GM18499 (cell line): Measurements from ENCODE around the gene NFATC2IP.
A peak's percentile ranks its signal among the peaks of the same experiment; 100 is the strongest.

Experiments
- ATAC-seq: cut with Tn5 transposase; IDR thresholded peaks from one replicate; pipeline ENCODE4 v1.9.1; 2021; ENCODE audit warnings: moderate number of reproducible peaks; ENCODE audit not compliant: insufficient read depth, unreplicated experiment

The NFATC2IP gene

GRCh38 chr16:28950648-28951409 lies at the start of gene NFATC2IP:
Gene NFATC2IP, plus strand, starts transcription at chr16:28950937. Its CDS starts 75 bp downstream, at chr16:28951012.
- ATAC-seq: peak; percentile 94

- no peak for ATAC-seq
These were observed 48.9 kb upstream of the NFATC2IP start for GRCh38 chr16:28901862-28902261.

- ATAC-seq: no peak
These were observed 47.8 kb upstream of the NFATC2IP start for GRCh38 chr16:28902909-28903308.

- no peak for ATAC-seq
These were observed 47.2 kb upstream of the NFATC2IP start for GRCh38 chr16:28903344-28904042.

- no peak for ATAC-seq
These were observed 46.4 kb upstream of the NFATC2IP start for GRCh38 chr16:28904363-28904762.

- ATAC-seq: no peak
These were observed 45.9 kb upstream of the NFATC2IP start for GRCh38 chr16:28904828-28905227.

- ATAC-seq: no peak
These were observed 45.4 kb upstream of the NFATC2IP start for GRCh38 chr16:28905229-28905754.

GRCh38 chr16:28905800-28906372 lies 44.9 kb upstream of the NFATC2IP start:
- ATAC-seq: no peak

- no peak for ATAC-seq
These were observed 40.4 kb upstream of the NFATC2IP start for GRCh38 chr16:28910086-28911031.

GRCh38 chr16:28912558-28912957 lies 38.2 kb upstream of the NFATC2IP start:
- no peak for ATAC-seq

GRCh38 chr16:28913946-28914724 lies 36.6 kb upstream of the NFATC2IP start:
- ATAC-seq: no peak

GRCh38 chr16:28915181-28915580 lies 35.6 kb upstream of the NFATC2IP start:
- no peak for ATAC-seq

GRCh38 chr16:28917095-28917494 lies 33.6 kb upstream of the NFATC2IP start:
- ATAC-seq: no peak

- no peak for ATAC-seq
These were observed 32.0 kb upstream of the NFATC2IP start for GRCh38 chr16:28918698-28919097.

GRCh38 chr16:28923231-28923587 lies 27.5 kb upstream of the NFATC2IP start:
- ATAC-seq: no peak

- peak; percentile 47 for ATAC-seq
These were observed 26.9 kb upstream of the NFATC2IP start for GRCh38 chr16:28923652-28924398.

- no peak for ATAC-seq
These were observed 26.4 kb upstream of the NFATC2IP start for GRCh38 chr16:28924399-28924761.

- peak; percentile 30 for ATAC-seq
These were observed 25.9 kb upstream of the NFATC2IP start, which contains the start of gene RABEP2 for GRCh38 chr16:28924762-28925385. Gene RABEP2, minus strand, starts transcription at chr16:28925238. Its CDS starts 75 bp downstream, at chr16:28925163.
